Mesenchymal stem cell (in vitro differentiated cells and primary cell): ENCODE results near the gene HACD3.

Experiments
- DNase-seq: peaks from one replicate; pipeline ENCODE4 v3.0.0-alpha.2; 2013
- H2AFZ ChIP-seq: one replicate; pipeline ENCODE4 v1.6.1; 2013; ENCODE audit warnings: low read depth, mild to moderate bottlenecking, control low read depth, inconsistent platforms, low read length, moderate library complexity
- H2AK5ac ChIP-seq: 2 replicates; pipeline ENCODE4 v1.6.1; 2013; ENCODE audit warnings: low read length, moderate library complexity, mild to moderate bottlenecking, inconsistent platforms; ENCODE audit not compliant: severe bottlenecking
- H2BK120ac ChIP-seq: one replicate; pipeline ENCODE4 v1.6.1; 2013; ENCODE audit warnings: low read depth, mild to moderate bottlenecking, inconsistent platforms, low read length, moderate library complexity
- H2BK12ac ChIP-seq, 2 experiments: one replicate each; pipeline ENCODE4 v1.6.1; 2013; ENCODE audit warnings: inconsistent platforms in 2 of 2, low read length in 2 of 2, mild to moderate bottlenecking in 2 of 2, moderate library complexity in 2 of 2, control low read depth in 1 of 2
- H2BK15ac ChIP-seq: one replicate; pipeline ENCODE4 v1.6.1; 2013; ENCODE audit warnings: mild to moderate bottlenecking, low read depth, inconsistent platforms; ENCODE audit not compliant: poor library complexity, severe bottlenecking
- H2BK5ac ChIP-seq: 2 replicates; pipeline ENCODE4 v1.6.1; 2013; ENCODE audit warnings: low read depth, mild to moderate bottlenecking, low read length, control low read depth, inconsistent platforms; ENCODE audit not compliant: poor library complexity, severe bottlenecking
- H3K14ac ChIP-seq, 2 experiments: one replicate each; pipeline ENCODE4 v1.6.1; 2013; ENCODE audit warnings: inconsistent platforms in 2 of 2, low read length in 2 of 2, control low read depth in 1 of 2, mild to moderate bottlenecking in 1 of 2, moderate library complexity in 1 of 2
- H3K18ac ChIP-seq, 2 experiments: one replicate each; pipeline ENCODE4 v1.6.1; 2013; ENCODE audit warnings: inconsistent platforms in 2 of 2, low read length in 2 of 2, control low read depth in 1 of 2, low read depth in 1 of 2, mild to moderate bottlenecking in 1 of 2
- H3K23ac ChIP-seq, 2 experiments: one replicate each; pipeline ENCODE4 v1.6.1; 2013; ENCODE audit warnings: inconsistent platforms in 2 of 2, low read length in 2 of 2, mild to moderate bottlenecking in 2 of 2, moderate library complexity in 2 of 2, control low read depth in 1 of 2
- H3K27ac ChIP-seq: 2 replicates; pipeline ENCODE4 v1.5.1; 2013; ENCODE audit warnings: mild to moderate bottlenecking, moderate library complexity, low read length, control low read depth, inconsistent platforms; ENCODE audit not compliant: poor library complexity, severe bottlenecking
- H3K27me3 ChIP-seq, 2 experiments: 2 replicates each; pipeline versions ENCODE4 v1.6.1 to v1.7.0; 2013; ENCODE audit warnings: low read length in 2 of 2, mild to moderate bottlenecking in 2 of 2, moderate library complexity in 2 of 2, control low read depth in 1 of 2, inconsistent platforms in 1 of 2; ENCODE audit not compliant: control insufficient read depth in 1 of 2, insufficient read depth in 1 of 2
- H3K36me3 ChIP-seq, 2 experiments: 2 replicates each; pipeline versions ENCODE4 v1.6.1 to v1.7.0; 2013; ENCODE audit warnings: low read length in 2 of 2, control low read depth in 1 of 2, inconsistent platforms in 1 of 2, low read depth in 1 of 2, mild to moderate bottlenecking in 1 of 2; ENCODE audit not compliant: insufficient read depth in 2 of 2, control insufficient read depth in 1 of 2
- H3K4ac ChIP-seq, 2 experiments: one replicate each; pipeline ENCODE4 v1.6.1; 2013; ENCODE audit warnings: inconsistent platforms in 2 of 2, low read length in 2 of 2, mild to moderate bottlenecking in 2 of 2, moderate library complexity in 2 of 2, control low read depth in 1 of 2, low read depth in 1 of 2
- H3K4me1 ChIP-seq: 2 replicates; pipeline ENCODE4 v1.6.1; 2013; ENCODE audit warnings: low read depth, low read length, control low read depth; ENCODE audit not compliant: control insufficient read depth, insufficient read depth
- H3K4me2 ChIP-seq: 2 replicates; pipeline ENCODE4 v1.6.1; 2013; ENCODE audit warnings: low read length, mild to moderate bottlenecking, inconsistent platforms; ENCODE audit not compliant: poor library complexity, severe bottlenecking
- H3K4me3 ChIP-seq, 2 experiments: 2 replicates each; pipeline versions ENCODE4 v1.5.1 to v1.7.0; 2013; ENCODE audit warnings: low read length in 2 of 2, mild to moderate bottlenecking in 2 of 2, control low read depth in 1 of 2, low read depth in 1 of 2; ENCODE audit not compliant: insufficient read depth in 1 of 2
- H3K79me1 ChIP-seq: replicated peaks from 2 replicates; pipeline ENCODE4 v1.6.1; 2013; ENCODE audit warnings: mild to moderate bottlenecking, control low read depth, low read length, inconsistent platforms; ENCODE audit not compliant: poor library complexity, severe bottlenecking
- H3K9ac ChIP-seq: 2 replicates; pipeline ENCODE4 v1.7.0; 2013; ENCODE audit warnings: mild to moderate bottlenecking, low read length, moderate library complexity
- H3K9me3 ChIP-seq: 2 replicates; pipeline ENCODE4 v1.7.0; 2013; ENCODE audit warnings: mild to moderate bottlenecking, low read length; ENCODE audit not compliant: control insufficient read depth
- H4K8ac ChIP-seq: one replicate; pipeline ENCODE4 v1.6.1; 2013; ENCODE audit warnings: inconsistent platforms, mild to moderate bottlenecking, low read length, moderate library complexity
- H4K91ac ChIP-seq: one replicate; pipeline ENCODE4 v1.6.1; 2013; ENCODE audit warnings: mild to moderate bottlenecking, low read length, inconsistent platforms
- WGBS: methylation state at CpG from one replicate; pipeline ENCODE4 v1.1.7; 2013; ENCODE audit warnings: mixed read lengths; 5-methylcytosine and 5-hydroxymethylcytosine counted together

HACD3 gene

DNA sequence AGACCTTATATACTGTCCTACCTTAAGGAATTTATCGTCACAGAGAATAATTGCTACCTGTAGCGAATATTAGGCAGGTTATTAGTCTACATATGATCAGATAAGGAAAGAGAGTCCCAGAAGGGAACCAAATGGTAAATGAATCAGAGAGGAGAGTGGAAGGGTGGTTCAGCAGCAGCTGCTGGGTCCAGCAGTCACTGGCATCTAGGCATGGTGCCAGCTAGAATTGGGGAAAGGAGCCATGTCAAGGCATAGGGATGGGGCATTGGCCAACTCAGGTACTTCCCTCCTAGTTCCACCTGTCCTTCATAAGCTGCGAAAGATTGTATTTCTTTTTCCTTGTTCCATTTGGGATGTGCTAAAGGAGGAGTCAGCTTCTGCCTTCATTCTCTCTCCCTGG is 23.4 kb downstream of the HACD3 start:
- no peak overlapping the region for H3K9ac ChIP-seq
- no peaks in the 10 kb centered on the region for H3K27me3 ChIP-seq
- no peak overlapping the region for H2AK5ac ChIP-seq
- H3K4me1 ChIP-seq = peaks cover 8% of the 10 kb centered on the region
- H3K9me3 ChIP-seq = no peaks in the 10 kb centered on the region
- no peak overlapping the region for H2BK15ac ChIP-seq
- H3K4me3 ChIP-seq = no peak overlapping the region
- no peak for DNase-seq
- H2AFZ ChIP-seq = no peak overlapping the region
- peaks cover 6 to 36% of the 10 kb centered on the region in 2 experiments for H3K36me3 ChIP-seq
- WGBS = 98% methylated on average over 2 of the region's 3 CpGs
- no peak overlapping the region for H3K4ac ChIP-seq
- H3K79me1 ChIP-seq = peaks cover 19% of the 10 kb centered on the region
- no peak overlapping the region for H2BK120ac ChIP-seq
- H3K27ac ChIP-seq = no peak overlapping the region
- H3K4me2 ChIP-seq = no peak overlapping the region
- H2BK12ac ChIP-seq = no peak overlapping the region
- H4K91ac ChIP-seq = no peak overlapping the region
- no peak overlapping the region for H3K14ac ChIP-seq
- H2BK5ac ChIP-seq = no peak overlapping the region
- H4K8ac ChIP-seq = no peak overlapping the region
- no peak overlapping the region for H3K23ac ChIP-seq
- H3K18ac ChIP-seq = no peak overlapping the region

DNA sequence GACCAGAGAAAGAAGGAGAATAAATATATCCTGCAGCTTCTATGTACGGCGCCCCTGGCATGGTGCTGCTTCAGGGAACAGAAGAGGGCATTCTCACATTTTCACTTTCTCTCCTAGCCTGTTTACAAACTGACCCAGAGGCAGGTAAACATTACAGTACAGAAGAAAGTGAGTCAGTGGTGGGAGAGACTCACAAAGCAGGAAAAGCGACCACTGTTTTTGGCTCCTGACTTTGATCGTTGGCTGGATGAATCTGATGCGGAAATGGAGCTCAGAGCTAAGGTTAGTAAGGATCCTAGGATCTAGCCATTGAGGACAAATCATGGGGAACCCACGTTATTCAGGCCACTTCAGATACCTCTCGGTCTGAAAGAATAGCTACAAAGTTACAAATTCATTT is 26.4 kb downstream of the HACD3 start:
- Histone ChIP-seq H3K23ac (no peak overlapping the region), H4K8ac (no peak overlapping the region), H3K14ac (no peak overlapping the region), H3K4me1 (peaks cover 3% of the 10 kb centered on the region), H3K4ac (no peak overlapping the region), H2BK12ac (no peak overlapping the region), H2AK5ac (no peak overlapping the region), H3K79me1 (peaks cover 25% of the 10 kb centered on the region), H3K4me3 (no peak overlapping the region), H2BK15ac (no peak overlapping the region), H3K27me3 (no peaks in the 10 kb centered on the region), H4K91ac (no peak overlapping the region), H3K27ac (no peak overlapping the region), H3K4me2 (no peak overlapping the region), H2AFZ (no peak overlapping the region), H3K18ac (no peak overlapping the region), H2BK5ac (no peak overlapping the region), H3K9me3 (no peaks in the 10 kb centered on the region), H3K36me3 (peaks cover 7 to 58% of the 10 kb centered on the region in 2 experiments), H2BK120ac (no peak overlapping the region), H3K9ac (no peak overlapping the region)
- WGBS = 100% methylated on average over 6 of the region's 7 CpGs
- DNase-seq = no peak

DNA sequence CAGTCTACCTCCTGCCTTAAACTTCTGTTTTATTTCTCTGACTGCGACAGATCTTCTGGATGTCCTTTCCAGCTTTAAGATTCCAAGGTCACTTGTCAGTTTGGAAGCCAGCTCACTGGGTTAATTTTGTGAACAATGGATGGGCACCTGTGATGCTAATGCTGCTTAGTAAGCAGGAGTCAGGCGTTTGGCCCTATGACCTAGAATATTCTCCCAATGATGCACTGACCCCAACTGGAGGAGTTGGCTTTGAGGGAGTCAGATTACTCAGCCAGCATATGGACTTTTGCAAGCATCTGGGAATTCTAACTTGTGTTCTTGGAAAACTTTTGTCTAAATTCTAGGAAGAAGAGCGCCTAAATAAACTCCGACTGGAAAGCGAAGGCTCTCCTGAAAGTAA is 28.1 kb downstream of the HACD3 start:
- no peak overlapping the region for H3K14ac ChIP-seq
- no peak overlapping the region for H4K8ac ChIP-seq
- H3K4me3 ChIP-seq = peak overlapping the region in 1 of 2 experiments; percentile 39
- H3K9ac ChIP-seq = peak overlapping the region; percentile 9
- peak; percentile 17 for DNase-seq
- no peak overlapping the region for H2AK5ac ChIP-seq
- H4K91ac ChIP-seq = no peak overlapping the region
- peaks cover 14 to 75% of the 10 kb centered on the region in 2 experiments for H3K36me3 ChIP-seq
- H3K23ac ChIP-seq = no peak overlapping the region
- no peak overlapping the region for H2AFZ ChIP-seq
- no peaks in the 10 kb centered on the region for H3K9me3 ChIP-seq
- WGBS = 83% methylated on average over 5 of the region's 5 CpGs
- H3K4ac ChIP-seq = no peak overlapping the region
- no peak overlapping the region for H2BK5ac ChIP-seq
- H3K27ac ChIP-seq = peak overlapping the region; percentile 74
- no peak overlapping the region for H2BK12ac ChIP-seq
- H3K18ac ChIP-seq = no peak overlapping the region
- H2BK120ac ChIP-seq = no peak overlapping the region
- peaks cover 3% of the 10 kb centered on the region for H3K4me1 ChIP-seq
- H2BK15ac ChIP-seq = no peak overlapping the region
- H3K79me1 ChIP-seq = peaks cover 36% of the 10 kb centered on the region
- no peak overlapping the region for H3K4me2 ChIP-seq
- no peaks in the 10 kb centered on the region for H3K27me3 ChIP-seq

DNA sequence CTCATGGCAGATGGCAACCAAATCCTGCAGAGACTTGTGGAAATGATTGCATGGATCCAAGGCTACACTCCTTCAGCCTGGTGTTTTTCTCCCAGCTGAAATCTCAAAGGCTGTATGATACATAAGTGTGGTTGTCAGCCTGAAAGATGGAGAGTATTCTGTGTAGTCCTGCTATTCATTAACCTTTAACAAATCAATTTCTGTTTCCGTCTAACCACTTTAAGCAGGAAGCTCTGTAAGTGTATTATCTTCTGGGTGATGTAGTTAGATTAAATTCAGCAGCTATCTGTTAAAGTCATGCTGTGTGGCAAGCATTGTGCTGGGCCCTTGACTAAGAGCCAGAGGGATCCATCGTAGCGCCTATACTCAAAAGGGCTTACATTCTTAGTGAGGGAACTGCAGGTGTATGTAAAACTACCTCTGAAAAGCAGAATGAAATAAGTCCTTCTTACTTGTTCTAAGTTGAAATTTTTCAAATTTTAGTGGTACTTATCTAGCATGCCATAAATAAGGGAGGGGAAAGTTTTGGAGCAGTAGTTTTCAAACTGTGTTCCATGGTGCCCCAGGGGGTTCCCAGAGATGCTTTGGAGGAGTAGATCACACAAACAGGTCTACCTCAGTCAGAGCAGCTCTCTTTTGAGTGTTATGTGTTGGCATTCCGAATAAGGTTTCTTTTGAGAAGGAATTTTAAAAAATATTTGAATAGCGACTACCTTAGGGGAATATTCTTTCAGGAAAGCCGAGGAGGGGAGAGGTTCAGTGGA is 28.9 kb downstream of the HACD3 start:
- H2BK15ac ChIP-seq = no peak overlapping the region
- H3K79me1 ChIP-seq = peaks cover 38% of the 10 kb centered on the region
- no peak overlapping the region for H2BK5ac ChIP-seq
- H3K4me1 ChIP-seq = no peaks in the 10 kb centered on the region
- H3K4me2 ChIP-seq = no peak overlapping the region
- no peak overlapping the region for H4K91ac ChIP-seq
- H3K27ac ChIP-seq = peak overlapping the region; percentile 74
- no peak overlapping the region for H2BK12ac ChIP-seq
- H3K18ac ChIP-seq = no peak overlapping the region
- no peaks in the 10 kb centered on the region for H3K27me3 ChIP-seq
- H2AFZ ChIP-seq = no peak overlapping the region
- H3K4me3 ChIP-seq = peak overlapping the region in 1 of 2 experiments; percentile 39
- no peak overlapping the region for H2AK5ac ChIP-seq
- H3K36me3 ChIP-seq = peaks cover 19 to 76% of the 10 kb centered on the region in 2 experiments
- no peak overlapping the region for H3K14ac ChIP-seq
- 94% methylated on average over 6 of the region's 6 CpGs for WGBS
- peak overlapping the region; percentile 9 for H3K9ac ChIP-seq
- no peak for DNase-seq
- H3K4ac ChIP-seq = no peak overlapping the region
- H4K8ac ChIP-seq = no peak overlapping the region
- no peaks in the 10 kb centered on the region for H3K9me3 ChIP-seq
- H2BK120ac ChIP-seq = no peak overlapping the region
- no peak overlapping the region for H3K23ac ChIP-seq
